ENCODE data around the gene FBF1.

FBF1 gene

GRCh38 chr17:75914643-75915267, 26.1 kb downstream of the FBF1 start:
- no peak for DNase-seq (ENCODE audit: low read depth, low spot score)
- no peak for TF ChIP-seq CTCF (IDR thresholded peaks at IDR 0.05; ENCODE audit: insufficient read depth, low read length, missing control alignments)
- CTCF ChIA-PET: interaction anchor here (6.3 kb wide), 1 partner anchor 10 kb away, joined by 30 read pairs; the partner anchor contains the start of gene MRPL38
- POLR2A ChIA-PET: interaction anchor here (1.1 kb wide), 1 partner anchor 10 kb away, joined by 4 read pairs; the partner anchor contains the start of gene MRPL38
- no peak overlapping the region for H3K4me3 ChIP-seq (ENCODE audit: low read depth, low read length)

- H3K4me3 ChIP-seq (ENCODE audit: low read depth, low read length): no peak overlapping the region
- CTCF ChIA-PET: interaction anchor here (1.3 kb wide), 1 partner anchor 8 kb away, joined by 4 read pairs; no protein-coding TSS in a partner anchor
- no peak for DNase-seq (ENCODE audit: low read depth, low spot score)
- POLR2A ChIA-PET: no interaction called here
- TF ChIP-seq CTCF (IDR thresholded peaks at IDR 0.05; ENCODE audit: insufficient read depth, low read length, missing control alignments): no peak
These were observed 27.2 kb downstream of the FBF1 start for GRCh38 chr17:75913537-75914210.

- no peak for TF ChIP-seq CTCF (IDR thresholded peaks at IDR 0.05; ENCODE audit: insufficient read depth, low read length, missing control alignments)
- ChIA-PET POLR2A (interaction anchor here (0.9 kb wide), 1 partner anchor 68 kb away, joined by 3 read pairs; the partner anchor contains the start of genes ACOX1 and TEN1), CTCF (interaction anchor here (0.8 to 10.7 kb wide), 6 partner anchors 12 to 211 kb away, joined by 3 to 276 read pairs (median 4); partner anchors contain the start of genes CDK3 and TRIM65)
- DNase-seq (ENCODE audit: low read depth, low spot score): no peak
- no peak overlapping the region for H3K4me3 ChIP-seq (ENCODE audit: low read depth, low read length)
These were observed 30.1 kb downstream of the FBF1 start for GRCh38 chr17:75910699-75911098.

- ChIA-PET POLR2A (interaction anchor here (0.9 kb wide), 1 partner anchor 69 kb away, joined by 3 read pairs; the partner anchor contains the start of genes ACOX1 and TEN1), CTCF (interaction anchor here (0.8 to 10.7 kb wide), 9 partner anchors 9 to 370 kb away, joined by 3 to 276 read pairs (median 4); partner anchors contain the start of genes CDK3 and TRIM65)
- H3K4me3 ChIP-seq (ENCODE audit: low read depth, low read length): no peak overlapping the region
- DNase-seq (ENCODE audit: low read depth, low spot score): no peak
- no peak for TF ChIP-seq CTCF (IDR thresholded peaks at IDR 0.05; ENCODE audit: insufficient read depth, low read length, missing control alignments)
These were observed 31.0 kb downstream of the FBF1 start for GRCh38 chr17:75909812-75910274.

GRCh38 chr17:75909051-75909811, 31.6 kb downstream of the FBF1 start:
- H3K4me3 ChIP-seq (ENCODE audit: low read depth, low read length): no peak overlapping the region
- DNase-seq (ENCODE audit: low read depth, low spot score): no peak
- TF ChIP-seq CTCF (IDR thresholded peaks at IDR 0.05; ENCODE audit: insufficient read depth, low read length, missing control alignments): no peak
- ChIA-PET POLR2A (no interaction called here), CTCF (interaction anchor here (0.9 to 10.7 kb wide), 8 partner anchors 9 to 370 kb away, joined by 3 to 276 read pairs (median 4); partner anchors contain the start of genes CDK3 and TRIM65)
